ENCODE measurements around the gene RPL18A.
A peak's percentile ranks its signal among the peaks of the same experiment; 100 is the strongest.

RPL18A gene

GRCh38 chr19:17841371-17841809 lies 18.3 kb upstream of the RPL18A start (continued):
- peak; percentile 10; the same call in 1 of the 2 replicates for TF ChIP-seq SP7 (tag by site-specific recombination; IDR thresholded peaks at IDR 0.05)

DNA sequence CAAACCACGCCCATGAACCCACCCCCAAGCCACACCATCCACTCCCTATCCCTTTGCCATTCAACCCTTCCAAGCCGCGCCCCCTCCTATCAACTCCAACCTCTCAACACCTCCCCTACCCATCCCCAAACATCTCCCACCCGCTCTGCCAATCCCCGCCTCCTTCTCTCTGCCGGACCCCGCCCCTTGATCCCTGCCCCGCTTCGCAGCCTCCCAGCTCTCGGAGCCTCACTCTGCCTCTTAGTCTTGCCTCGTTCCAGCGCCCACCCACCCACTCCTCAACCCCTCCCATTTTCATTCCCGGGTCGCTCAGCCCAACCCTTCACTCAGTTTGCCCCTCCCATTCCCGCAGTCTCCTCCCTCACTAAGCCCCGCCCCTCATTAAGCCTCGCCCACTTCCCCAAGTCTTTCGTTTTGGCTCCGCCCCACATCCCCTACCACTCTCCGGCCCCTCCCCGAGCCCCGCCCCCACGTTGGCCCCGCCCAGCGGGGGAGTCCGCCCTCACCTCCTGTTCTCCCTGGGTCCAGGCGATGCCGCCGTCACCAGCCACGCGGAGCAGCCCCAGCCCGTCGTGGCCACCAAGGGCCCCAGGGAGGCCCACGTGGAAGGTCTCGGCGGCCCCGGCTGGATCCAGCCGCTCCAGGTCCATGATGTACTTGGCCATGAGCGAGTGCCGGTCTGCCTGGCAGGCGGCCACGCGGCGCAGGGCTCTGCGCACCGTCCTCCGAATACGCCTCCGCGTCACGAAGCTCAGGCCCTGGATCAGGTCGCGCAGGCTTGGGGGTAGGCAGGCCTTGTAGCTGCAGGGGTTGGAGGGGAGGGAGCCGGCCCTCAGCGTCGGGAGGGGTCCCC lies 17.7 kb upstream of the RPL18A start:
- Histone ChIP-seq H3K27ac (ENCODE audit: extremely low read depth, low read depth, low read length) (no peak overlapping the region), H3K4me1 (ENCODE audit: control insufficient read depth, insufficient read depth, low read length) (no peaks in the 10 kb centered on the region), H3K4me3 (ENCODE audit: low read depth, low read length) (no peak overlapping the region), H3K9me3 (ENCODE audit: control insufficient read depth, insufficient read depth, low read depth, low read length) (no peaks in the 10 kb centered on the region), H3K36me3 (ENCODE audit: control insufficient read depth in 2 of 2, insufficient read depth in 1 of 2, low read length in 2 of 2) (no peaks in the 10 kb centered on the region)
- POLR2A ChIA-PET, result interaction anchor here (1.3 kb wide), 1 partner anchor 17 kb away, joined by 3 read pairs; the partner anchor contains the start of gene RPL18A
- CTCF ChIA-PET, result interaction anchor here (0.5 kb wide), 1 partner anchor 10 kb away, joined by 3 read pairs; no protein-coding TSS in a partner anchor
- TF ChIP-seq ZNF600 (tag by site-specific recombination; IDR thresholded peaks at IDR 0.05), result peak; percentile 30; the same call in 1 of the 2 replicates
- TF ChIP-seq, protein P1, sequence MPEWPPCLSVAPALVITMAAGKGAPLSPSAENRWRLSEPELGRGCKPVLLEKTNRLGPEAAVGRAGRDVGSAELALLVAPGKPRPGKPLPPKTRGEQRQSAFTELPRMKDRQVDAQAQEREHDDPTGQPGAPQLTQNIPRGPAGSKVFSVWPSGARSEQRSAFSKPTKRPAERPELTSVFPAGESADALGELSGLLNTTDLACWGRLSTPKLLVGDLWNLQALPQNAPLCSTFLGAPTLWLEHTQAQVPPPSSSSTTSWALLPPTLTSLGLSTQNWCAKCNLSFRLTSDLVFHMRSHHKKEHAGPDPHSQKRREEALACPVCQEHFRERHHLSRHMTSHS (tag by site-specific recombination; IDR thresholded peaks at IDR 0.05), result no peak
- TF ChIP-seq KLF8 (tag by site-specific recombination; IDR thresholded peaks at IDR 0.05), result peak; percentile 95; the same call in 1 of the 2 replicates
- TF ChIP-seq, protein P2, sequence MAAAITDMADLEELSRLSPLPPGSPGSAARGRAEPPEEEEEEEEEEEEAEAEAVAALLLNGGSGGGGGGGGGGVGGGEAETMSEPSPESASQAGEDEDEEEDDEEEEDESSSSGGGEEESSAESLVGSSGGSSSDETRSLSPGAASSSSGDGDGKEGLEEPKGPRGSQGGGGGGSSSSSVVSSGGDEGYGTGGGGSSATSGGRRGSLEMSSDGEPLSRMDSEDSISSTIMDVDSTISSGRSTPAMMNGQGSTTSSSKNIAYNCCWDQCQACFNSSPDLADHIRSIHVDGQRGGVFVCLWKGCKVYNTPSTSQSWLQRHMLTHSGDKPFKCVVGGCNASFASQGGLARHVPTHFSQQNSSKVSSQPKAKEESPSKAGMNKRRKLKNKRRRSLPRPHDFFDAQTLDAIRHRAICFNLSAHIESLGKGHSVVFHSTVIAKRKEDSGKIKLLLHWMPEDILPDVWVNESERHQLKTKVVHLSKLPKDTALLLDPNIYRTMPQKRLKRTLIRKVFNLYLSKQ (tag by site-specific recombination; IDR thresholded peaks at IDR 0.05; ENCODE audit: borderline replicate concordance), result no peak
- TF ChIP-seq KLF16 (tag by site-specific recombination; IDR thresholded peaks at IDR 0.05), result peak; percentile 76; the same call in 1 of the 2 replicates
- no peak for TF ChIP-seq ZBTB48 (tag by site-specific recombination; IDR thresholded peaks at IDR 0.05)
- peak; percentile 56 for TF ChIP-seq ZNF335 (tag by site-specific recombination; conservative IDR thresholded peaks at IDR 0.05)
- no peak for TF ChIP-seq ZNF223 (tag by site-specific recombination; IDR thresholded peaks at IDR 0.05)
- TF ChIP-seq ZNF221 (tag by site-specific recombination; IDR thresholded peaks at IDR 0.05; ENCODE audit: borderline replicate concordance), result no peak
- TF ChIP-seq, protein P3, sequence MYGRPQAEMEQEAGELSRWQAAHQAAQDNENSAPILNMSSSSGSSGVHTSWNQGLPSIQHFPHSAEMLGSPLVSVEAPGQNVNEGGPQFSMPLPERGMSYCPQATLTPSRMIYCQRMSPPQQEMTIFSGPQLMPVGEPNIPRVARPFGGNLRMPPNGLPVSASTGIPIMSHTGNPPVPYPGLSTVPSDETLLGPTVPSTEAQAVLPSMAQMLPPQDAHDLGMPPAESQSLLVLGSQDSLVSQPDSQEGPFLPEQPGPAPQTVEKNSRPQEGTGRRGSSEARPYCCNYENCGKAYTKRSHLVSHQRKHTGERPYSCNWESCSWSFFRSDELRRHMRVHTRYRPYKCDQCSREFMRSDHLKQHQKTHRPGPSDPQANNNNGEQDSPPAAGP (tag by site-specific recombination; IDR thresholded peaks at IDR 0.05), result peak; percentile 46; the same call in 1 of the 2 replicates
- no peak for TF ChIP-seq ZNF843 (tag by site-specific recombination; IDR thresholded peaks at IDR 0.05)
- TF ChIP-seq, protein P4, sequence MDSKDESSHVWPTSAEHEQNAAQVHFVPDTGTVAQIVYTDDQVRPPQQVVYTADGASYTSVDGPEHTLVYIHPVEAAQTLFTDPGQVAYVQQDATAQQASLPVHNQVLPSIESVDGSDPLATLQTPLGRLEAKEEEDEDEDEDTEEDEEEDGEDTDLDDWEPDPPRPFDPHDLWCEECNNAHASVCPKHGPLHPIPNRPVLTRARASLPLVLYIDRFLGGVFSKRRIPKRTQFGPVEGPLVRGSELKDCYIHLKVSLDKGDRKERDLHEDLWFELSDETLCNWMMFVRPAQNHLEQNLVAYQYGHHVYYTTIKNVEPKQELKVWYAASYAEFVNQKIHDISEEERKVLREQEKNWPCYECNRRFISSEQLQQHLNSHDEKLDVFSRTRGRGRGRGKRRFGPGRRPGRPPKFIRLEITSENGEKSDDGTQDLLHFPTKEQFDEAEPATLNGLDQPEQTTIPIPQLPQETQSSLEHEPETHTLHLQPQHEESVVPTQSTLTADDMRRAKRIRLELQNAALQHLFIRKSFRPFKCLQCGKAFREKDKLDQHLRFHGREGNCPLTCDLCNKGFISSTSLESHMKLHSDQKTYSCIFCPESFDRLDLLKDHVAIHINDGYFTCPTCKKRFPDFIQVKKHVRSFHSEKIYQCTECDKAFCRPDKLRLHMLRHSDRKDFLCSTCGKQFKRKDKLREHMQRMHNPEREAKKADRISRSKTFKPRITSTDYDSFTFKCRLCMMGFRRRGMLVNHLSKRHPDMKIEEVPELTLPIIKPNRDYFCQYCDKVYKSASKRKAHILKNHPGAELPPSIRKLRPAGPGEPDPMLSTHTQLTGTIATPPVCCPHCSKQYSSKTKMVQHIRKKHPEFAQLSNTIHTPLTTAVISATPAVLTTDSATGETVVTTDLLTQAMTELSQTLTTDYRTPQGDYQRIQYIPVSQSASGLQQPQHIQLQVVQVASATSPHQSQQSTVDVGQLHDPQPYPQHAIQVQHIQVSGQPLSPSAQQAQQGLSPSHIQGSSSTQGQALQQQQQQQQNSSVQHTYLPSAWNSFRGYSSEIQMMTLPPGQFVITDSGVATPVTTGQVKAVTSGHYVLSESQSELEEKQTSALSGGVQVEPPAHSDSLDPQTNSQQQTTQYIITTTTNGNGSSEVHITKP (tag by site-specific recombination; IDR thresholded peaks at IDR 0.05), result peak; percentile 86
- peak; percentile 72 for TF ChIP-seq ZFHX2 (tag by site-specific recombination; conservative IDR thresholded peaks at IDR 0.05)
- TF ChIP-seq ZNF341 (tag by site-specific recombination; IDR thresholded peaks at IDR 0.05; ENCODE audit: low read depth), result peak; percentile 85
- TF ChIP-seq EGR2 (tag by site-specific recombination; IDR thresholded peaks at IDR 0.05; ENCODE audit: low read depth), result peak; percentile 75
- TF ChIP-seq, protein P5, sequence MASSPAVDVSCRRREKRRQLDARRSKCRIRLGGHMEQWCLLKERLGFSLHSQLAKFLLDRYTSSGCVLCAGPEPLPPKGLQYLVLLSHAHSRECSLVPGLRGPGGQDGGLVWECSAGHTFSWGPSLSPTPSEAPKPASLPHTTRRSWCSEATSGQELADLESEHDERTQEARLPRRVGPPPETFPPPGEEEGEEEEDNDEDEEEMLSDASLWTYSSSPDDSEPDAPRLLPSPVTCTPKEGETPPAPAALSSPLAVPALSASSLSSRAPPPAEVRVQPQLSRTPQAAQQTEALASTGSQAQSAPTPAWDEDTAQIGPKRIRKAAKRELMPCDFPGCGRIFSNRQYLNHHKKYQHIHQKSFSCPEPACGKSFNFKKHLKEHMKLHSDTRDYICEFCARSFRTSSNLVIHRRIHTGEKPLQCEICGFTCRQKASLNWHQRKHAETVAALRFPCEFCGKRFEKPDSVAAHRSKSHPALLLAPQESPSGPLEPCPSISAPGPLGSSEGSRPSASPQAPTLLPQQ (tag by site-specific recombination; IDR thresholded peaks at IDR 0.05), result 0 out of 2 replicates have a peak, but pooled peaks have one; percentile 4
- TF ChIP-seq ZFP69B (tag by site-specific recombination; IDR thresholded peaks at IDR 0.05), result 0 out of 2 replicates have a peak, but pooled peaks have one; percentile 38
- 0 out of 2 replicates have a peak, but pooled peaks have one; percentile 54 for TF ChIP-seq ZNF2 (tag by site-specific recombination; IDR thresholded peaks at IDR 0.05)
- TF ChIP-seq ZNF776 (tag by site-specific recombination; IDR thresholded peaks at IDR 0.05; ENCODE audit: borderline replicate concordance), result no peak
- TF ChIP-seq, protein P6, sequence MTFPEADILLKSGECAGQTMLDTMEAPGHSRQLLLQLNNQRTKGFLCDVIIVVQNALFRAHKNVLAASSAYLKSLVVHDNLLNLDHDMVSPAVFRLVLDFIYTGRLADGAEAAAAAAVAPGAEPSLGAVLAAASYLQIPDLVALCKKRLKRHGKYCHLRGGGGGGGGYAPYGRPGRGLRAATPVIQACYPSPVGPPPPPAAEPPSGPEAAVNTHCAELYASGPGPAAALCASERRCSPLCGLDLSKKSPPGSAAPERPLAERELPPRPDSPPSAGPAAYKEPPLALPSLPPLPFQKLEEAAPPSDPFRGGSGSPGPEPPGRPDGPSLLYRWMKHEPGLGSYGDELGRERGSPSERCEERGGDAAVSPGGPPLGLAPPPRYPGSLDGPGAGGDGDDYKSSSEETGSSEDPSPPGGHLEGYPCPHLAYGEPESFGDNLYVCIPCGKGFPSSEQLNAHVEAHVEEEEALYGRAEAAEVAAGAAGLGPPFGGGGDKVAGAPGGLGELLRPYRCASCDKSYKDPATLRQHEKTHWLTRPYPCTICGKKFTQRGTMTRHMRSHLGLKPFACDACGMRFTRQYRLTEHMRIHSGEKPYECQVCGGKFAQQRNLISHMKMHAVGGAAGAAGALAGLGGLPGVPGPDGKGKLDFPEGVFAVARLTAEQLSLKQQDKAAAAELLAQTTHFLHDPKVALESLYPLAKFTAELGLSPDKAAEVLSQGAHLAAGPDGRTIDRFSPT (tag by site-specific recombination; IDR thresholded peaks at IDR 0.05), result peak; percentile 52; the same call in 1 of the 2 replicates
- TF ChIP-seq SP2 (tag by site-specific recombination; IDR thresholded peaks at IDR 0.05), result peak; percentile 90
- TF ChIP-seq ZBTB7A (tag by site-specific recombination; IDR thresholded peaks at IDR 0.05; ENCODE audit: low read depth), result peak; percentile 31; the same call in 1 of the 2 replicates
- no peak for TF ChIP-seq HOXD13 (CRISPR knock-in tag; IDR thresholded peaks at IDR 0.05; ENCODE audit: borderline replicate concordance)

Data from HEK293 (cell line).